HG03460 (cell line): Measurements from ENCODE around the gene ABCB8.

ENCODE experiments used
- ATAC-seq: cut with Tn5 transposase; IDR thresholded peaks from one replicate; pipeline ENCODE4 v1.9.1; 2021; ENCODE audit not compliant: unreplicated experiment

ABCB8 gene

DNA sequence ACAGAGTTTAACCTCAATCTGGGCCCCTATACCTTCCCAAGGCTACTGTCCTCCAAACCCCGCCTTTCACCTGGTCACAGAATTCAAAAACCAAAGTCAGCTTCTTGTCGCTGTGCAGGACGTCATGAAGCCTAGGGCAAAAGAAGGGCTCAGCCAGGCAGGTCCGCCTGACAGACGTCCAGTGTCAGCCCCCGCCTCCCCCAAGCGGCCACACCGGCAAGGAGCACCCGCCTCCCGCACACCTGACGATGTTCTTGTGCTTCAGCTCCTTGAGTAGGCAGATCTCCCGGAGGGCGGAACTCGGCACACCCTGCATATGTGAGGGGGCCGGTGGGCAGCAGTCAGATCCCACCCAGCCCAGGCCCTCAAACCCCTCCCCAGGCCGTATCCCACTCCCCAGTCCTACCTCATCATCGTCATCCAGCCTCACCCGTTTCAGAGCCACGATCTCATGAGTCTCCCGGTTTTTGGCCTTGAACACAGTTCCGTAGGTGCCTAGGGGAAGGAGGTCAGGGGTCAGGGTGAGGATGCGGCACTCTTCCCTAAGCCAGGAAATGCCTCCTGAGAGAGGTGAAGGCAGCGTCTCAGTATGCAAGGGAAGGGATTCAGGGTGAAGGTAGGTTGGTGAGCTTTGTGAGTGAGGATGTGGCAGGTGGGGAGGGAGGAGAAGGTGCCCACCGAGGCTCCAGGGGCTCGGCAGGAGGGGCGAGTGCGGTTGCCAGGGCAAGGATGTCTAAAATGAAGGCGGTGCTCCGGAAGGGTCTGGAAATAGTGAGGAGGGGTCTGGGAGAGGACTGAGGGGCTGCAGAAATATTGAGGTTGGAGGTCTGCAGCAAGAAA lies 28.6 kb downstream of the ABCB8 start:
- no peak for ATAC-seq

GRCh38 chr7:151057506-151057988 lies 29.3 kb downstream of the ABCB8 start, which contains the start of gene CDK5:
Gene CDK5 (minus strand): TSS chr7:151057897. CDS start chr7:151057848, 49 bp downstream.
- peak; percentile 1 for ATAC-seq

GRCh38 chr7:151057989-151058780 lies 29.9 kb downstream of the ABCB8 start:
- ATAC-seq, result peak; percentile 88

GRCh38 chr7:151058781-151059366 lies 30.6 kb downstream of the ABCB8 start:
- no peak for ATAC-seq

DNA sequence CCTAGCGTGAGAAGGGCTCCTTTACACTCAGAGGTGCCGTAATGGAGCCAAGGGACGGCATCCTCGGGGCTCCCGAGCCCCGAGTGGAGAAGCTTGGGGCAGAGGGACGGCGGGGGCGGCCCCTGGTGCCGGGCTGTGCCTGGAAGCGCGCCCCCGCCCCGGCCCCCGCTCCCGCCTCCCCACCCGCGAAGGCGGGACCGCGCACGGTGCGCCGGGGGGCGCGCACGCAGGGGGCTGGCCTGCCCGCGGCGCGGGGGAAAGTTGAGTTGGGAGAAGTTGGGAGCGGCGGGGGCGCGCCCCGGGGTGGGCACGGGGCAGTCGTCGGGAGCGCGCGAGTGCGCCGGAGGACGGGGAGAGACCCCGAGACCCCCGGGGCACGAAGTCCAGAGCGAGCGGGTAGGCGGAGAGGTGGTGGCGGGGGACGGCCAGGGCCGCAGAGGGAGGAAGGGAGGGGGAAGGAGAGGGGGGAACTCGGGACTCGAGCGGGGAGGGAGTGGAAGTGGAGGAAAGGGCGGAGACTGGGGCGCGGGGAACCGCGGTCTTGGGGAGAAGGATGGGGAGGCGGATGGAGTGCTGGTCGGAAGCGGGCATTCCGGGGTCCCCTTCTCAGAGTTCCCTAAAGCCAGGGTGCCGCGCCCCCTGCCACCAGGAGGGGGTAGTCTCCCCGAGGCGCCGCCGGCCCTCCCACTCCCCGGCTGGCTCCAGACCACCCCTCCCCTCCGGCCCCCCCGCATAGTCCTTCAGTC lies 31.3 kb downstream of the ABCB8 start, which contains the start of gene SLC4A2:
Gene SLC4A2, plus strand, starts transcription at position 223 of the 746 bp plus-strand sequence. CDS start 2,399 bp downstream, outside the sequence.
- peak; percentile 28 for ATAC-seq

DNA sequence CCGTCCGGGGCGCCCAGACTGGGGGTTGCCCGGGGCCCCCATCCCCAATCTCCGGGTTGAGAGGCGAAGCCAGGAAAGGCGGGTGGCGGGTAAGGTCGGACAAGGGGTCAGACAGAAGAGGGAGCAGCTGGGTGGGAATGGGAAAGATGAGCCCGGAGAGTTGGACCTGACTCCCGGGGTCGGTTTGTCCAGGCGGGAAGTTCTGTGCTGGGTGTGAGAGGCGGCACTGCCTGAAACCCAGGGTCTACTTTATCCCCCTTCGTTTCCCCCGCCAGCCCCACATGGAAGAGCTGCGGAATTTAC lies 31.8 kb downstream of the ABCB8 start:
- ATAC-seq, result no peak

DNA sequence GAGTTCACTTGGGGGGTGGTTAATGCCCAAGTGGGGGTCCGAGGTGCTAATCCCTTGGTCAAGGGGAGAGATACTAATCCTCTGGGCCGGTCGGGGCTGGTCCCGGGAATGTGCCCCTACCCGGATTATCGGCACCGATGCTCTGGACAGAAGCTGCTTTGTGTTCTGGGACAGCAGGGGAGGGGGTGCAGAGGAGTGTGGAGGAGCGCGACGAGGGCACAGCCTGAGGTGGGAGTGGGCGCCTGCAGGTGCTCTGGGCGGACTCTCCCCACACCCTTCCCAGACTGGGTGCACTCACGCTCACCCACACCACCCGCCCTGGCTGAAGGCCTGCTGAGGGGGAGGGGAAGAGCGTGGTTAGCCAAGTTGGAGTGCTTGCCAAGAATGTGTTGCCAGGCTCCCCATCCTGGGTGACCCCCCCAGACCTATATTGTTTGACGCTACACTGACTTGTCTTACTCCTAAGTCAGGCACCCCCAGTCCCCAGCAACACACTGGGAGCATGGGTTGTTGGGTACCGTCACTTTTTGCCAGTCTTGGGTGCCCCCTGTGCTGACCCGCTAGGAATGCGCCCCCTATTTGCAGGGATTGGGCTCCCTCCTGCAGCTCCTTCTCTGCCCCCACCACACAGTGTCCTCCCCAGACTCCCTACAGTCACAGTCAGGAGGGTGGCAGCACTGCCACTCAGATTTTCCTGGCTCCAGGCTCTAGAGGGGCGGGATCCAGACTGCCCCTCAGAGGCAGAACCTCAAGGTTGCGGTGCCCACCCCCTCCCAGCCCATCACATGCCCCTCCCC lies 32.4 kb downstream of the ABCB8 start:
- ATAC-seq, result no peak

DNA sequence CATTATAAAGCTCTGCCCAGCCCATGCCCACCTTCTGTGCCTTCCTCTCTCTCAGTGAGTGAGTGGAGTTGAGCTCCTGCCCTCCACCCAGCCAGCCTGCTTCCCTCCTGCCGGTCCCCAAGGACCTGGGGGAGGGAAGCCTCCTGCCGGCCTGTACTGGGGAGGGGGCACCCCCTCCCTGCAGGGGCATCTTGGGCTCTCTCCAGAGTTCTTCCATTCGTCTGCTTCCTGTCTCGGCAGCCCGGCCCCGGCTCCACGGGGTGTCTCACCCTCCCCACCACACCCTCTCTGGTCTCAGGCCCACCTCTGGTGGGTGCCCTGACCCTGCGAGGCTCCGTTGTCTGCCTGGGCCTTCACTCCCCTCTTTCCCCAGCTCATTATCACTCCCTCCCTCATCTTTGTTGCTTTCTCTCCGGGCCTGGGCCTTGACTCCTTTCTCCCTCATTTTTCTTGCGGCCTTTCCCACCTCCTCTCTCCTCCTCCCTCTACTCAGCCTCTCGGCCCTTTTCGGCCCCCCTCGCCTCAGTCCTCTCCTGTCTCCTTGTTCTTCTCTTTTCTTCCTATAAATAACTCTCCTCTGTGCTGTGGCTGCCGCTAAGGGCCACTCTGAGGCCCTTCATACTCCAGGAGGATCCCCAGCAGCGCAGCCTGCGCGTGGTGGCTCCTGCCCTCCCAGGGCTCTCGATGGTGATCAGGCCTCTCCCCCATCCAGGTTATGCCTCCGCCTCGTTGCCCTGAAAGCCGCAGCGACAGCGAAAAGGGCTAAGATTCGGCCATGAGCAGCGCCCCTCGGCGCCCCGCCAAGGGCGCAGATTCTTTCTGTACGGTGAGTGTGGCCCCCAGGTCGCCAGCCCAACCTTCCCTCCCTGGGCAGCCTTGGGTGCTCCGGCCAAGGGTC lies 33.2 kb downstream of the ABCB8 start:
- no peak for ATAC-seq

DNA sequence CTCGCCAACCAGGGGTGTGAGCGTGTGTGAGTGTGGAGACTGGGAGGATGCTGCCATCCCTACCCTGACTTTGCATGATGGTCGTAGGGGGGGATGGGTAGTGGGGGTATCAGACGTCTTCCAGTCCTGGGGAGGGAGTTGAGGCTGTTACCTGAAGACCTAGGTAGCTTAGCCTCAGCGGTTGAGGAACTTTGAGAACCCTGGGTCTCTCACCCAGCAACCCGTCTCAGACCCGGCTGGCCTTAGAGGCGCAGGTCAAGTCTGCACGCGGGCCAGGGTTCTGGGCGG lies 33.8 kb downstream of the ABCB8 start:
- ATAC-seq, result no peak

GRCh38 chr7:151062399-151063211 lies 34.4 kb downstream of the ABCB8 start:
- no peak for ATAC-seq

DNA sequence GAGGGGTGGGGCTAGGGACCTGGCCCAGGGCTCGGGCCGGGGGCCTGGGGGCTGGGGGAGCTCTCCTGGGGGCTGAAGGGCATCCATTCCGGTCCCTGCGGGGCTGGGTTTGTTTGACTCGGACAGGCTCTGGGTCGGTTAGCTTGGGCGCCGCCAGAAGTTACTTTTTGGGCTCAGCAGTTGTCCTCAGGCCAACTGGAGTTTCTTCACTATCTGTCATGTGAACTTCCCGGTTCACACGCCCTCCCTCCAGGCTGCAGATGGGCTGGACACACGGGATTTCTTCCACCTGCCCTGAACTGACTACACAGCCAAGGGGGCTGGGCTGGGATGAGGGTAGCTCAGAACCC lies 34.9 kb downstream of the ABCB8 start:
- ATAC-seq, result no peak

DNA sequence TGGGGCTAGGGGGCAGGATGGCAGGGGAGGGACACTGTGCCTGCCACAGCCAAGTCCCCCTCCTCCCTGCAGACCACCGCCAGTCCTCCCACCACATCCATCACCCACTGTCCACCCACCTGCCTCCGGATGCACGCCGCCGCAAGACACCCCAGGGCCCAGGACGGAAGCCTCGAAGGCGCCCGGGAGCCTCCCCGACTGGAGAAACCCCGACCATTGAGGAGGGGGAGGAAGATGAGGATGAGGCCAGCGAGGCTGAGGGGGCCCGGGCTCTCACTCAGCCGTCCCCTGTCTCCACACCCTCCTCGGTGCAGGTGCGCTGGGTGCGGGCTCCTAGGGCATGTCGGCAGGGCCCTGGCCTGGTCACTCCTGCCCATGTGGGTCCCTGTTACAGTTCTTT lies 36.2 kb downstream of the ABCB8 start:
- no peak for ATAC-seq

- no peak for ATAC-seq
Measured at GRCh38 chr7:151064993-151065392, 36.7 kb downstream of the ABCB8 start.

DNA sequence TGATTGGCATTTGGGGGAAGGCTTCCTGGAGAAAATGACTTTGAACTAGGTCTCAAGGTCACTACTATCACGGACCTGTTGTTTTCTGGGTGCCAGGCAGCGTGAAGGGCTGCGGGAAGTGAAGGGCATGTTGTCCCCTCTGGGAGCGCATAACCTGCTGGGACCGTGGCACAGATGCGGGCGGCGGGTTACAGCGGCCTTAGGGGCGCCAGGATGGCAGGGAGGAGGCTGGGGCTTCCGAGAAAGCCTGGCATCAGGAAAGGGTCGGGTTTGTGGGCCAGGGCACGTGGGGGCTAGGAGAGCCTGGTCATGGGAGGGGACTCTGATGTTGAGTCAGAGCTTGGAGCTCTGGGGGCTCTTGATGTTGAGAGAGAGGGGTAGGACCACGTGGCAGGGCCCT lies 37.3 kb downstream of the ABCB8 start:
- no peak for ATAC-seq

DNA sequence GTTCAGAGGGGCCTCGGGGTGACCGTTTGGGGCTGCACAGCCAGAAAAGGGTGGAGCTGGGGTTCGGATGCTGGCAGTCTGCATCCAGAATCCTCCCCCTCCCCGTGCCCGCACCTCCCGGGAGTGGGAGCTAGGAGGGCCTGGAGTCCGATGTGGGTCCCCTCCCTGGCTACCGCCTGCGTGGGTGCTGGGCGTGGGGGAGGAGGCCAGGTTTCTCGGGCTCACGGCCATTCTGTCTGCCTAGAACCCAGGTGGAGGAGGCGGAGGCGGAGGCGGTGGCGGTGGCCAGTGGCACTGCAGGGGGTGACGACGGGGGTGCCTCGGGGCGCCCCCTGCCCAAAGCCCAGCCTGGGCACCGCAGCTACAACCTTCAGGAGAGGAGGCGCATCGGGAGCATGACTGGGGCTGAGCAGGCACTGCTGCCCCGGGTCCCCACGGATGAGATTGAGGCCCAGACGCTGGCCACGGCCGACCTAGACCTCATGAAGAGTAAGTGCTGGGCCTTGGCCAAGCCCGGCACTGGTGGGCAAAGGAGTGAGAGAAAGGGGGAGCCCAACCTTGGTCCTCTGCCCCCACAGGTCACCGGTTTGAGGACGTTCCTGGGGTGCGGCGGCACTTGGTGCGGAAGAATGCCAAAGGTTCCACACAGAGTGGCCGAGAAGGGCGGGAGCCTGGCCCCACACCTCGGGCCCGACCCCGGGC lies 38.2 kb downstream of the ABCB8 start:
- no peak for ATAC-seq

GRCh38 chr7:151068069-151068773 lies 40.0 kb downstream of the ABCB8 start:
- ATAC-seq, result no peak

GRCh38 chr7:151069841-151070573 lies 41.8 kb downstream of the ABCB8 start:
- no peak for ATAC-seq
